ENCODE measurements around the gene FNDC3B. TPM values are rescaled to one million over a fixed set of nuclear protein-coding genes. Genes with fewer than 3 reads are reported as not detected.

Gene FNDC3B
- total and polyA plus RNA-seq, 2 donors, result 11.0 to 11.9 TPM

- Histone ChIP-seq H3K27ac (ENCODE audit: low read depth in 1 of 2, low read length in 1 of 2) (no peak overlapping the region), H3K27me3 (ENCODE audit: control insufficient read depth in 2 of 2, insufficient read depth in 1 of 2, low read length in 1 of 2) (no peaks in the 10 kb centered on the region), H3K36me3 (ENCODE audit: control insufficient read depth in 2 of 2, insufficient read depth in 2 of 2, low read length in 1 of 2) (peaks cover 0 to 2% of the 10 kb centered on the region in 2 donors), H3K4me3 (ENCODE audit: low read length in 2 of 2) (no peak overlapping the region), H3K4me1 (ENCODE audit: control insufficient read depth in 2 of 2, insufficient read depth in 2 of 2, low read length in 2 of 2) (no peaks in the 10 kb centered on the region), H3K9me3 (ENCODE audit: control insufficient read depth in 2 of 2, insufficient read depth in 1 of 2, low read length in 1 of 2) (no peaks in the 10 kb centered on the region)
- no peak for DNase-seq (ENCODE audit: low read depth in 6 of 9, low spot score in 9 of 9)
- 97% methylated on average over 5 of the region's 5 CpGs for WGBS
Observed at GRCh38 chr3:172073262-172073915, 34.0 kb downstream of the FNDC3B start.

GRCh38 chr3:172074032-172074431, 34.7 kb downstream of the FNDC3B start:
- Histone ChIP-seq H3K27me3 (ENCODE audit: control insufficient read depth in 2 of 2, insufficient read depth in 1 of 2, low read length in 1 of 2) (no peaks in the 10 kb centered on the region), H3K27ac (ENCODE audit: low read depth in 1 of 2, low read length in 1 of 2) (no peak overlapping the region), H3K36me3 (ENCODE audit: control insufficient read depth in 2 of 2, insufficient read depth in 2 of 2, low read length in 1 of 2) (peaks cover 0 to 2% of the 10 kb centered on the region in 2 donors), H3K4me1 (ENCODE audit: control insufficient read depth in 2 of 2, insufficient read depth in 2 of 2, low read length in 2 of 2) (no peaks in the 10 kb centered on the region), H3K9me3 (ENCODE audit: control insufficient read depth in 2 of 2, insufficient read depth in 1 of 2, low read length in 1 of 2) (no peaks in the 10 kb centered on the region), H3K4me3 (ENCODE audit: low read length in 2 of 2) (no peak overlapping the region)
- no peak for DNase-seq (ENCODE audit: low read depth in 6 of 9, low spot score in 9 of 9)
- 96% methylated on average over 2 of the region's 2 CpGs for WGBS

- DNase-seq (ENCODE audit: low read depth in 6 of 9, low spot score in 9 of 9), result no peak
- no peak overlapping the region for H3K27ac ChIP-seq (ENCODE audit: low read depth in 1 of 2, low read length in 1 of 2)
- no peak overlapping the region for H3K4me3 ChIP-seq (ENCODE audit: low read length in 2 of 2)
- no peaks in the 10 kb centered on the region for H3K27me3 ChIP-seq (ENCODE audit: control insufficient read depth in 2 of 2, insufficient read depth in 1 of 2, low read length in 1 of 2)
- H3K4me1 ChIP-seq (ENCODE audit: control insufficient read depth in 2 of 2, insufficient read depth in 2 of 2, low read length in 2 of 2), result no peaks in the 10 kb centered on the region
- H3K36me3 ChIP-seq (ENCODE audit: control insufficient read depth in 2 of 2, insufficient read depth in 2 of 2, low read length in 1 of 2), result peaks cover 0 to 2% of the 10 kb centered on the region in 2 donors
- no peaks in the 10 kb centered on the region for H3K9me3 ChIP-seq (ENCODE audit: control insufficient read depth in 2 of 2, insufficient read depth in 1 of 2, low read length in 1 of 2)
- WGBS, result 50% methylated on average over 4 of the region's 4 CpGs
Observed at GRCh38 chr3:172074586-172074985, 35.2 kb downstream of the FNDC3B start.

- no peaks in the 10 kb centered on the region for H3K4me1 ChIP-seq (ENCODE audit: control insufficient read depth in 2 of 2, insufficient read depth in 2 of 2, low read length in 2 of 2)
- 97% methylated on average over 2 of the region's 2 CpGs for WGBS
- no peak overlapping the region for H3K4me3 ChIP-seq (ENCODE audit: low read length in 2 of 2)
- DNase-seq (ENCODE audit: low read depth in 6 of 9, low spot score in 9 of 9), result no peak
- no peaks in the 10 kb centered on the region for H3K27me3 ChIP-seq (ENCODE audit: control insufficient read depth in 2 of 2, insufficient read depth in 1 of 2, low read length in 1 of 2)
- peaks cover 0 to 2% of the 10 kb centered on the region in 2 donors for H3K36me3 ChIP-seq (ENCODE audit: control insufficient read depth in 2 of 2, insufficient read depth in 2 of 2, low read length in 1 of 2)
- no peaks in the 10 kb centered on the region for H3K9me3 ChIP-seq (ENCODE audit: control insufficient read depth in 2 of 2, insufficient read depth in 1 of 2, low read length in 1 of 2)
- no peak overlapping the region for H3K27ac ChIP-seq (ENCODE audit: low read depth in 1 of 2, low read length in 1 of 2)
Observed at GRCh38 chr3:172076212-172076611, 36.8 kb downstream of the FNDC3B start.

- H3K9me3 ChIP-seq (ENCODE audit: control insufficient read depth in 2 of 2, insufficient read depth in 1 of 2, low read length in 1 of 2), result no peaks in the 10 kb centered on the region
- no peak for DNase-seq (ENCODE audit: low read depth in 6 of 9, low spot score in 9 of 9)
- no peak overlapping the region for H3K27ac ChIP-seq (ENCODE audit: low read depth in 1 of 2, low read length in 1 of 2)
- WGBS, result 98% methylated on average over 4 of the region's 4 CpGs
- no peak overlapping the region for H3K4me3 ChIP-seq (ENCODE audit: low read length in 2 of 2)
- H3K27me3 ChIP-seq (ENCODE audit: control insufficient read depth in 2 of 2, insufficient read depth in 1 of 2, low read length in 1 of 2), result no peaks in the 10 kb centered on the region
- peaks cover 0 to 2% of the 10 kb centered on the region in 2 donors for H3K36me3 ChIP-seq (ENCODE audit: control insufficient read depth in 2 of 2, insufficient read depth in 2 of 2, low read length in 1 of 2)
- no peaks in the 10 kb centered on the region for H3K4me1 ChIP-seq (ENCODE audit: control insufficient read depth in 2 of 2, insufficient read depth in 2 of 2, low read length in 2 of 2)
Observed at GRCh38 chr3:172077197-172077757, 37.9 kb downstream of the FNDC3B start.

GRCh38 chr3:172078244-172078643, 38.9 kb downstream of the FNDC3B start:
- DNase-seq (ENCODE audit: low read depth in 6 of 9, low spot score in 9 of 9), result no peak
- no peak overlapping the region for H3K4me3 ChIP-seq (ENCODE audit: low read length in 2 of 2)
- no peaks in the 10 kb centered on the region for H3K9me3 ChIP-seq (ENCODE audit: control insufficient read depth in 2 of 2, insufficient read depth in 1 of 2, low read length in 1 of 2)
- H3K36me3 ChIP-seq (ENCODE audit: control insufficient read depth in 2 of 2, insufficient read depth in 2 of 2, low read length in 1 of 2), result no peaks in the 10 kb centered on the region
- 74% methylated on average over 4 of the region's 4 CpGs for WGBS
- H3K27me3 ChIP-seq (ENCODE audit: control insufficient read depth in 2 of 2, insufficient read depth in 1 of 2, low read length in 1 of 2), result no peaks in the 10 kb centered on the region
- no peak overlapping the region for H3K27ac ChIP-seq (ENCODE audit: low read depth in 1 of 2, low read length in 1 of 2)
- no peaks in the 10 kb centered on the region for H3K4me1 ChIP-seq (ENCODE audit: control insufficient read depth in 2 of 2, insufficient read depth in 2 of 2, low read length in 2 of 2)

- no peaks in the 10 kb centered on the region for H3K27me3 ChIP-seq (ENCODE audit: control insufficient read depth in 2 of 2, insufficient read depth in 1 of 2, low read length in 1 of 2)
- no peaks in the 10 kb centered on the region for H3K9me3 ChIP-seq (ENCODE audit: control insufficient read depth in 2 of 2, insufficient read depth in 1 of 2, low read length in 1 of 2)
- WGBS, result 99% methylated on average over 6 of the region's 6 CpGs
- no peak for DNase-seq (ENCODE audit: low read depth in 6 of 9, low spot score in 9 of 9)
- H3K4me1 ChIP-seq (ENCODE audit: control insufficient read depth in 2 of 2, insufficient read depth in 2 of 2, low read length in 2 of 2), result no peaks in the 10 kb centered on the region
- H3K27ac ChIP-seq (ENCODE audit: low read depth in 1 of 2, low read length in 1 of 2), result no peak overlapping the region
- no peaks in the 10 kb centered on the region for H3K36me3 ChIP-seq (ENCODE audit: control insufficient read depth in 2 of 2, insufficient read depth in 2 of 2, low read length in 1 of 2)
- no peak overlapping the region for H3K4me3 ChIP-seq (ENCODE audit: low read length in 2 of 2)
Observed at GRCh38 chr3:172078721-172079120, 39.3 kb downstream of the FNDC3B start.

GRCh38 chr3:172079326-172079976, 40.1 kb downstream of the FNDC3B start:
- Histone ChIP-seq H3K27ac (ENCODE audit: low read depth in 1 of 2, low read length in 1 of 2) (no peak overlapping the region), H3K27me3 (ENCODE audit: control insufficient read depth in 2 of 2, insufficient read depth in 1 of 2, low read length in 1 of 2) (no peaks in the 10 kb centered on the region), H3K4me1 (ENCODE audit: control insufficient read depth in 2 of 2, insufficient read depth in 2 of 2, low read length in 2 of 2) (no peaks in the 10 kb centered on the region), H3K4me3 (ENCODE audit: low read length in 2 of 2) (no peak overlapping the region), H3K36me3 (ENCODE audit: control insufficient read depth in 2 of 2, insufficient read depth in 2 of 2, low read length in 1 of 2) (no peaks in the 10 kb centered on the region), H3K9me3 (ENCODE audit: control insufficient read depth in 2 of 2, insufficient read depth in 1 of 2, low read length in 1 of 2) (no peaks in the 10 kb centered on the region)
- WGBS, result 95% methylated on average over 3 of the region's 3 CpGs
- no peak for DNase-seq (ENCODE audit: low read depth in 6 of 9, low spot score in 9 of 9)

- Histone ChIP-seq H3K27ac (ENCODE audit: low read depth in 1 of 2, low read length in 1 of 2) (no peak overlapping the region), H3K36me3 (ENCODE audit: control insufficient read depth in 2 of 2, insufficient read depth in 2 of 2, low read length in 1 of 2) (no peaks in the 10 kb centered on the region), H3K9me3 (ENCODE audit: control insufficient read depth in 2 of 2, insufficient read depth in 1 of 2, low read length in 1 of 2) (no peaks in the 10 kb centered on the region), H3K4me1 (ENCODE audit: control insufficient read depth in 2 of 2, insufficient read depth in 2 of 2, low read length in 2 of 2) (no peaks in the 10 kb centered on the region), H3K4me3 (ENCODE audit: low read length in 2 of 2) (no peak overlapping the region), H3K27me3 (ENCODE audit: control insufficient read depth in 2 of 2, insufficient read depth in 1 of 2, low read length in 1 of 2) (no peaks in the 10 kb centered on the region)
- WGBS, result 100% methylated on average over 1 of the region's 1 CpG
- no peak for DNase-seq (ENCODE audit: low read depth in 6 of 9, low spot score in 9 of 9)
Observed at GRCh38 chr3:172080503-172080902, 41.1 kb downstream of the FNDC3B start.

Data from thymus (tissue), 11 donors.